Measurements from ENCODE around the gene USP38. TPM values are rescaled to one million over a fixed set of nuclear protein-coding genes. Genes with fewer than 3 reads are reported as not detected.
"Not testable (repeated sequence)": the region's sequence is repeated elsewhere in the genome, so short reads cannot be mapped to it uniquely, and the experiment has no call there.

The USP38 gene
- total RNA-seq, 1 donor from 2014 or later = 32.7 TPM

DNA sequence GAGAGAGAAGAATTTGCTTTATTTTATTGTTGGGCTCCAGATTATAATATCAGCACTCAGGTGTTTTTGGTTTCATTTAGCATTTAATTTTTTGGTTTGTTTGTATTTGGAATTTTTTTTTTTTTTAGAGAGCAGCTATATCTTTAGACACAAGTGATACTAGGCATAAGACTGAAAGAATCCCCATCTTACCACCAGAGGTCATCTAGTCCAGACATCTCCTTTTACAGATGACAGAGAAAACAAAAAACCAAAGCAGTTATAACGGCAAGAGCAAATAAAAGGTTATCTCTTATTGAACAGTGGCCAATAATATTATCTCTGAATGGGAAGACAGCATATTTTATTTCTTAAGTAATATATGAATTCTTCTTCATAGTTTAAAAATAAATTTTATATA is 22.8 kb downstream of the USP38 start:
- intact Hi-C loops (cut with micrococcal nuclease) = no loop called here

DNA sequence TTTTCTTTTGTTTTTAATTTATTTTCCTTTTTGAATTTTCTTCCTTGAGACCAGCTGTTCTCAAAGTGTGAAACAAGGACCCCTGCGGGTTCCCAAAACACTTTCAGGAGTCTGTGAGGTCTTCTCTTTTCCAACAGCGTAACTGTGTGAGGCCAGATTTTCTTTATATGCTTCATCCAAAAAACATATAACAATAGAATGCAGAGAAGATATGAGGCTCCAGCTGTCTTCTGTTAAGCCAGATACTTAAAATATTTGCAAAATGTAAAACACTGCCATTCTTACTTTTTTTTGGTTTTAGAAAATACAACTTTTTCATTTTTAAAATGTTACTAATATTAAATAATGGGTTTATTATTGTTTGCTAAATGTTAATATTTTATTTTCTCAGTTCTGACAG is 27.8 kb downstream of the USP38 start:
- intact Hi-C loops (cut with micrococcal nuclease) = no loop called here

DNA sequence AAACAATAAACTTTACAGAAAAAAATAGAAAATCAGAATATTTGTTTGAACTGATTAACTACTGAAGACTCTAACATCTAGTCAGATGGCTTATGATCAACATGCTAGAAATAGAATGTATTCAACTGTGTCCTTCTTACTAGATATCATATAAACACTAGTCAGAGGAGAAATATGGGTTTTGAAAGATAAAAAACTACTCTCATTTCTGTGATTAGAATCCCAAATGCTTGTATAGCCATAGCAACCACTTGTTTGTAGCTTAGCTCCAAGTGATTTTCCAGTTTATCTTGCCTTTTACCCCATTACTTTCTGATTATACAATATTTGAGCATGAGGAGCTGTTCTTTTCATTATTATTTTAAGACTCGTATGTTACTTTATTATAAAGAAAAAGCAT is 31.2 kb downstream of the USP38 start:
- intact Hi-C loops (cut with micrococcal nuclease) = no loop called here

DNA sequence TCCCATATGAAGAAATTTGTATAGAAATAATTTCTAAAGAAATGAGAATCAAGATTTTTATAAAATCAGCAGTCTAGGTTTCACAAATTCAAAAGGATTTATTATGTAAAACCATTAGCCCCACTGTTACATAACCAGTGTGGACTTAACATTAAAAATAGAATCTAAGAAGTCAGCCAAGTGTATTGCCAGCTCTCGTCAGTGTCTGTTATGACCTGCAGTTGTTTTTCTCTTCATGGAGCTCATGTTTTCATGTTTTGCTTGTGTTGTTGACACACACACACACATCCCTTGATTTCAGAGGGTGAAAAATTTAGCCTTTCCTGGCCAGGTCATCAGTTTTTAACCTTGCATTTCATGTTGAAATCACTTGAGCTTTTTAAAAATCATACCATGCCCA is 39.5 kb downstream of the USP38 start:
- intact Hi-C loops (cut with micrococcal nuclease) = no loop called here

GRCh38 chr4:143225167-143225566 is 40.5 kb downstream of the USP38 start:
- intact Hi-C loops (cut with micrococcal nuclease) = no loop called here

- intact Hi-C loops (cut with micrococcal nuclease) = no loop called here
Observed at GRCh38 chr4:143230683-143231082, 46.0 kb downstream of the USP38 start.

DNA sequence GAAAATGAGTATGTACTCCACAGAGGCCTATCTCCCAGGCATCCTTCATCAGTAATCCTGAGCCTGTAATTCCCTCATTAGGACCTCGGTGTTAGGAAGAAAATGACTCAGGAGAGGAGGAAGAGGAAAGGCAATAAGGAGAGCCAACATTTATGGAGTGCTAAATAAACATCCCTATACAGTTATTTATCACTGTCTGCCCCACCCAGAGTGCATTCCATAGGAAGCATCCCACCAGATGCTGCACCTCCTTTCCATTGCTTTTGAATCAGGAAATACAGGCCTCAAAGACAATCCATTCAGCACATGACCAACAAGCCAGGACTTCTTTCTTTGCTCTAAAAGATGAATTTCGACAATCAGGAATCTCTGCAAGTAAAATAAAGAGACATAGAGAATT is 47.6 kb downstream of the USP38 start:
- intact Hi-C loops (cut with micrococcal nuclease) = no loop called here

DNA sequence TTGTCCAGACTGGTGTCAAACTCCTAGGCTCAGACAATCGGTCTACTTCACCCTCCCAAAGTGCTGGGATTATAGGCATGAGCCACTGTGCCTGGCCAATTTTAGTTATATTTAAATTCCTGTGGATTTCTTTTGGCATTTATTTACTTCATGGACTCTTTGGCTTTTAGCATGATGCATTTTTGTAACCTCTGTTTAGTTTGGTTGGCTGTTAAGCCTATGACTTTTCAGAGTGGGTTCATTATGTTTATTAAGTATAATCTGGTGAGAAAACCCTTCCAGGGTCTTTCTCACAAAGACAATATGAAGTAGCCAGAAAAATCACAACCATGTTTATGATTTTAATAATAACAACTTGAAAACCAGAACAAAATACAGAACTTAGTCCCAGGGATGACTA is 49.4 kb downstream of the USP38 start:
- intact Hi-C loops (cut with micrococcal nuclease) = no loop called here

GRCh38 chr4:143237195-143237594 is 52.5 kb downstream of the USP38 start:
- intact Hi-C loops (cut with micrococcal nuclease) = not testable (repeated sequence)

DNA sequence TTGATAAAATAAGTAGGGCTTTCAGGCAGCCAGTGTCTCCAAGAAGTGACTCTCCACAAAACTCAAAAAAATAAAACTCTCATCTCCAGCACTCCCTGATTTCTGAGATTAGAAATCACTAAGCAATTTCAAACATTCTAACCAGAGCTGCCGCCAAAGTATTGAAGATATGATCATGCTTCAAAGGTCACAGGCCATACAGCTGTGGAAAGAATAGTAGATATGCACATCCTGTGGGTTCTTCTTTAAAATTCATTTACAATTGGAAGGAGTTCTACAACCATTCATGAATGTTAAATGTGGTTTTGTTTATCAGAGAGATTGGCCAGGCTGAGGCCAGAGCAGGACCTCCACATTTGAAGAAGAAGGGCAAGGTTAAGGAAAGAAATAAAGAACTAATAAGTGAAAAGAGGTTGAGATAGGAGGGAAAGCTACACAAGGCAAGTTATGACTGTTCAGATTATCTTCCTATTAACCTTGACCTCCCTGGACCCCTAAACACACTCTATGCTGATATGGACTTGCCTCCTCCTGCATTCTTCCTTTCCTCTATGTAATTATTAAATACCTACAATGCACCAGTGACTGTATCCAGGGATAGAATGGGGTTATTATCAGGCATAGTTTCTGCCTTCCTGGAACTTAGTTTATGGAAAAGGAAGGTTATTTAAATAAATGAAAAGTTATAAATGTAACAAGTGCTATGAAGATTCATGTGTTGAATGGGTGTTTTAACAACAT is 56.4 kb downstream of the USP38 start:
- intact Hi-C loops (cut with micrococcal nuclease) = no loop called here

DNA sequence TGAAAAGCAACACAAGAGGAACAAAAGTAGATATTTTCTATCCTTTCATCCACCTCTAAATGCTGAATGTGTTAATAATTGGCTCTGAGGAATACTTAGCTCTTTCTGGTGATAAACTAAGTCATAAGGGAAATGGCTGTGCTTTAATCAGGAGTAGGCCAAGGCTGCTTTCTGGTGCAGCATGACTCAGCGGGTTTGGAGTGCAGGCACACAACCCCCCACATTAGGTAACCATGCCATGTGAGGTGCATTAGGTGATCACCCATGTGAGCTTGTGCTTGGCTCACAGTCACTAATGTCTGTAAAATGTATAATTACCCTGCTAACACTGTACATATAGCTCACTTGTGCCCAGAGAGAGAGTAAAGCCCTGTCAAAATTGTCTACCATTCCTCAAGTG is 57.2 kb downstream of the USP38 start:
- intact Hi-C loops (cut with micrococcal nuclease) = no loop called here

DNA sequence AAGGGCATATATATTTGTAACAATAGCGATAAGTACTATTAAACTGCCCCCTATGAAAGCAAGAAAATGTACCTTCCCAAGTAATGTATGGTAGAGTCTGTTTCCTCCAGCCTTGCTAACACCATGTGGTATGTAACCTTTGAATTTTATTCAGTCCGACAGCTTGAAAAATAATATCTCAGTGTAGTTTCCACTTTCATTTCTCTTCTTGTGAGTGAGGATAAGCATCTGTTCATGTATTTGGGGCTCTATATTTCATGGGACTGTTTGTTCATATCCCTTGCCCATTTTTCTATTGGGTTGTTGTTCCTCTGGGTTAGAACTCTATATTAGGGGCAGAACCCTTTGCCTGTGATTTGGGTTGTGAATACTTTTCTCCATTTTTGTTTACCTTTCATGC is 58.3 kb downstream of the USP38 start:
- intact Hi-C loops (cut with micrococcal nuclease) = no loop called here

DNA sequence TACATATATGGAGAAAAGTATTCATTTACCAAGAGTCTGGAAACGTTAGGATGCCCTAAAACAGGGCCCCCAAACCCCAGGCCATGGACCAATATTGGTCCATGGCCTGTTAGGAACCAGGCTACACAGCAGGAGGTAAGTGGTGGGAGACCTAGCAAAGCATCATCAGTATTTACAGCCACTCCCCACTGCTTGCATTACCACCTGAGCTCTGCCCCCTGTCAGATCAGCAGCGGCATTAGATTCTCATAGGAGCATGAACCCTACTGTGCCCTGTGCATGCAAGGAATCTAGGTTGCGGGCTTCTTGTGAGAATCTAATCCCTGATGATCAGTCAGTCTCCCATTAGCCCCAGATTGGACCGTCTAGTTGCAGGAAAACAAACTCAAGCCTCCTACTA is 62.3 kb downstream of the USP38 start:
- intact Hi-C loops (cut with micrococcal nuclease) = no loop called here

- intact Hi-C loops (cut with micrococcal nuclease) = no loop called here
Observed at GRCh38 chr4:143247866-143248265, 63.1 kb downstream of the USP38 start.

- intact Hi-C loops (cut with micrococcal nuclease) = no loop called here
Observed at GRCh38 chr4:143248827-143249226, 64.1 kb downstream of the USP38 start.

DNA sequence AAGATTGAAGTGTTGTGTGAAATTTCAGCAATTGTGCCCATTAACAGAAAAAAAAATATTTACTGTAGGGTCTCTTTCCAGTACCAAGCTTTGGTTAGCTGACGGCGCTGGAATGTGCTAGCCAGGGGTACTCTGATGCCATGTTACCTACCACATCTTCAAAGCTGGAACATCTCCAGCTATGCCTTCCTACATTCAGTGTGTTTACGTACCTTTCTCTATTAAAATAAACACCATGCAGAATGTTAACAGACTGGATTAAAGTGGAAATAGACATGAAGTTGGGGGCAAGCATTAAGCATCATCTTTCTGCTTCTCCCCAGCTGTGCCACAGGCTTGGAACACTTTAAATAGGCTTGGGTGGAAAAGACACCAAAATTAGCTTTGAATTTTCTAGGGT is 65.9 kb downstream of the USP38 start:
- intact Hi-C loops (cut with micrococcal nuclease) = no loop called here

GRCh38 chr4:143251348-143251747 is 66.6 kb downstream of the USP38 start:
- intact Hi-C loops (cut with micrococcal nuclease) = no loop called here

- intact Hi-C loops (cut with micrococcal nuclease) = no loop called here
Observed at GRCh38 chr4:143251779-143252178, 67.1 kb downstream of the USP38 start.

DNA sequence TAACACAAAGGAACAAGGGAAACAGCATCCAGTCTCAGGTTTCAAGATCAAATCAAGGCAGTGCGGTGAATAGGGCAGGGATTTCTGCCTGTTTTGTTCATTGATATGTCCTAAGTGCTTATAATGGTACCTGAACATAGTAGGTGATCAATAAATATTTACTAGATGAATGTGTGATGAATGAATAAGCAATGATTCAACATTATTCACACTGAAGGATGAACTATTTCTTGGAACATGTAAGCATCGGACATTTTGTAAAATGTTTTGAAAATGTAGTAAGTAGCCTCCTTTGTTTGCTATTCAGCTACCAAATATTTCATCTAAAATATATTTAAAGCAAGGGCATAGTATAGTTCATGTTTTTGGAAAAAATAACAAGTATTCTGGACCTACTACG is 67.8 kb downstream of the USP38 start:
- intact Hi-C loops (cut with micrococcal nuclease) = no loop called here

- intact Hi-C loops (cut with micrococcal nuclease) = no loop called here
Observed at GRCh38 chr4:143253166-143253565, 68.4 kb downstream of the USP38 start.

- intact Hi-C loops (cut with micrococcal nuclease) = no loop called here
Observed at GRCh38 chr4:143254491-143255226, 69.9 kb downstream of the USP38 start.

DNA sequence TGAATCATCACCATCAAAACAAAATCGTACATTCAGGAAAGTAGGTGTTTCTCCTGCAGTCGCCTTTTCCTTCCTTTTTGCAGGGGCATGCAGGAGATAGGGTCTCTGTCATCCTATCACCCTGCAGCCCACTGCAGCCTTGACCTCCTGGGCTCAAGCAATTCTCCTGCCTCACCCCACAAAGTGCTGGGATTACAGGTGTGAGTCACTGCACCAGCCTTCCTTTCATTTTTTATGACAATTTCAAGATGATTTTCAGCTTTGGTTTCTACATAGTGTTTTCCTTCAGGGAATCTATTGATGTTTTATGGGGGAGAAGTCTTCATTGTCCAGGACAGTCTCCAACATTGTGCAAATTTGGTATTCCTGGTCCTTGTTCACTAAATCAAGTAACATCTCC is 71.7 kb downstream of the USP38 start:
- intact Hi-C loops (cut with micrococcal nuclease) = no loop called here

DNA sequence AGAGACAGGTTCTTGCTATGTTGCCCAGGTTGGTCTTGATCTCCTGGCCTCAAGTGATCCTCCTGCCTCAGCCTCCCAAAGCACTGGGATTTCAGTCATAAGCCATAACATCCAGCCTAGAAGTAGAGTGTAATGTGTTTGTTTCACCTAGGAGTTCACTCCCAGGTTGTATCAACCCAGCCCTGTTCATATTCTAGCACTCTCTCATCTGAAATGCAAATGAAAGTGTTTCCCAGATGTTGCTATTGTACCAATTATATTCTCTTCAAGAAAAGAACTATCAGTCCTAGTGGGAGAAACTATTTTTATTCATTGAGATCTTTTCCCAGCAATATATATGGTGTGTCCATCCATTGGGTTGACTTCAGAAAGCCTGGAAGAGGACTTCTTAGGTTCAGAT is 72.6 kb downstream of the USP38 start:
- intact Hi-C loops (cut with micrococcal nuclease) = no loop called here

Measured in T-helper 1 cell treated with Interleukin-12 subunit alpha and Interleukin-12 subunit beta and Interleukin-4 antibody, amounts not matched to agents 30 ng/mL and 1 ng/mL, for 36 hours (primary cell).